DOHH2 (cell line): ENCODE data around the gene CDK4.

Source experiments
- H3F3A ChIP-seq: fragments of 200-600 bp; sonication (generic), shearing (Covaris generic); 2 replicates; pipeline ENCODE4 v1.6.0; 2016; ENCODE audit warnings: antibody characterized with exemption, mild to moderate bottlenecking; ENCODE audit not compliant: control insufficient read depth, insufficient read depth
- H3K27ac ChIP-seq: fragments of 200-600 bp; sonication (generic); 2 replicates; pipeline ENCODE4 v1.5.1; 2014; ENCODE audit warnings: low read depth, mild to moderate bottlenecking, low read length, moderate library complexity
- H3K27me3 ChIP-seq: fragments of 200-600 bp; sonication (generic); 2 replicates; pipeline ENCODE4 v1.6.1; 2014; ENCODE audit warnings: mild to moderate bottlenecking, low read length, mixed read lengths; ENCODE audit not compliant: control insufficient read depth
- H3K36me3 ChIP-seq: fragments of 200-600 bp; sonication (generic); 2 replicates; pipeline ENCODE4 v1.6.1; 2014; ENCODE audit warnings: mild to moderate bottlenecking, low read length, moderate library complexity, mixed read lengths; ENCODE audit not compliant: control insufficient read depth
- H3K4me1 ChIP-seq: fragments of 200-600 bp; sonication (generic); 2 replicates; pipeline ENCODE4 v1.6.1; 2014; ENCODE audit warnings: mild to moderate bottlenecking, low read length, mixed read lengths; ENCODE audit not compliant: control insufficient read depth
- H3K4me2 ChIP-seq: fragments of 200-600 bp; sonication (generic); 2 replicates; pipeline ENCODE4 v1.6.0; 2014; ENCODE audit warnings: mild to moderate bottlenecking, low read length, moderate library complexity
- H3K4me3 ChIP-seq: fragments of 200-600 bp; sonication (generic); 2 replicates; pipeline ENCODE4 v1.5.1; 2014; ENCODE audit warnings: mild to moderate bottlenecking, low read length, mixed read lengths
- H3K79me2 ChIP-seq: fragments of 200-600 bp; sonication (generic); 2 replicates; pipeline ENCODE4 v1.6.1; 2014; ENCODE audit warnings: mild to moderate bottlenecking, low read length, mixed read lengths; ENCODE audit not compliant: control insufficient read depth
- H3K9me2 ChIP-seq: fragments of 200-600 bp; sonication (generic); replicated peaks from 2 replicates; pipeline ENCODE4 v1.6.1; 2014; ENCODE audit warnings: mild to moderate bottlenecking, low read length, mixed read lengths; ENCODE audit not compliant: control insufficient read depth
- H3K9me3 ChIP-seq: fragments of 200-600 bp; sonication (generic); 2 replicates; pipeline ENCODE4 v1.6.1; 2014; ENCODE audit warnings: antibody characterized with exemption, low read length, mixed read lengths; ENCODE audit not compliant: control insufficient read depth, insufficient read depth
- H4K20me1 ChIP-seq: fragments of 200-600 bp; sonication (generic); 2 replicates; pipeline ENCODE4 v1.6.0; 2014; ENCODE audit warnings: low read depth, mild to moderate bottlenecking, antibody characterized with exemption, low read length, moderate library complexity; ENCODE audit not compliant: control insufficient read depth, insufficient read depth
- CTCF ChIP-seq: fragments of 200-600 bp; sonication (generic); IDR thresholded peaks from one replicate; pipeline ENCODE4 v1.5.1; 2014; ENCODE audit warnings: antibody characterized with exemption, mild to moderate bottlenecking, low read depth, low read length; ENCODE audit not compliant: poor library complexity, severe bottlenecking
- EZH2phosphoT487 ChIP-seq: fragments of 200-600 bp; sonication (generic); IDR thresholded peaks from 2 replicates; pipeline ENCODE4 v1.6.1; 2017; ENCODE audit warnings: borderline replicate concordance, mild to moderate bottlenecking, antibody characterized with exemption, low read length, moderate library complexity, mixed read lengths

Gene CDK4

GRCh38 chr12:57707250-57707649 is 44.9 kb downstream of the CDK4 start:
- peaks cover 39% of the 10 kb centered on the region for H3K36me3 ChIP-seq
- no peak overlapping the region for H3K27ac ChIP-seq
- H3K9me2 ChIP-seq: no peaks in the 10 kb centered on the region
- 0 out of 2 replicates have a peak, but pooled peaks cover 2% of the 10 kb centered on the region for H3F3A ChIP-seq
- no peaks in the 10 kb centered on the region for H3K79me2 ChIP-seq
- H3K9me3 ChIP-seq: peaks cover 8% of the 10 kb centered on the region; the same call in 1 of the 2 replicates
- no peak overlapping the region for H3K4me2 ChIP-seq
- H4K20me1 ChIP-seq: no peaks in the 10 kb centered on the region
- no peak for TF ChIP-seq EZH2phosphoT487
- no peak for TF ChIP-seq CTCF
- no peaks in the 10 kb centered on the region for H3K27me3 ChIP-seq
- no peak overlapping the region for H3K4me3 ChIP-seq
- H3K4me1 ChIP-seq: no peaks in the 10 kb centered on the region

- no peaks in the 10 kb centered on the region for H3K27me3 ChIP-seq
- no peaks in the 10 kb centered on the region for H3F3A ChIP-seq
- H3K9me3 ChIP-seq: peaks cover 8% of the 10 kb centered on the region; the same call in 1 of the 2 replicates
- no peak overlapping the region for H3K4me3 ChIP-seq
- H3K36me3 ChIP-seq: peaks cover 52% of the 10 kb centered on the region
- H3K27ac ChIP-seq: no peak overlapping the region
- no peaks in the 10 kb centered on the region for H4K20me1 ChIP-seq
- H3K4me2 ChIP-seq: no peak overlapping the region
- no peaks in the 10 kb centered on the region for H3K9me2 ChIP-seq
- no peak for TF ChIP-seq EZH2phosphoT487
- TF ChIP-seq CTCF: no peak
- no peaks in the 10 kb centered on the region for H3K4me1 ChIP-seq
- H3K79me2 ChIP-seq: no peaks in the 10 kb centered on the region
These were observed 51.8 kb downstream of the CDK4 start for GRCh38 chr12:57700317-57700716.

- TF ChIP-seq EZH2phosphoT487: no peak
- no peak for TF ChIP-seq CTCF
- peaks cover 42% of the 10 kb centered on the region for H3K36me3 ChIP-seq
These were observed 53.7 kb downstream of the CDK4 start for GRCh38 chr12:57698414-57698813.

More at GRCh38 chr12:57698414-57698813, 53.7 kb downstream of the CDK4 start:
- Histone ChIP-seq H3K4me2 (no peak overlapping the region), H3K27ac (no peak overlapping the region), H3K4me3 (no peak overlapping the region), H4K20me1 (no peaks in the 10 kb centered on the region), H3K79me2 (peaks cover 12% of the 10 kb centered on the region), H3K4me1 (peaks cover 8% of the 10 kb centered on the region), H3K9me3 (no peaks in the 10 kb centered on the region), H3F3A (no peaks in the 10 kb centered on the region), H3K27me3 (no peaks in the 10 kb centered on the region), H3K9me2 (no peaks in the 10 kb centered on the region)
